ENCODE results near the gene UNC93A.

DNA sequence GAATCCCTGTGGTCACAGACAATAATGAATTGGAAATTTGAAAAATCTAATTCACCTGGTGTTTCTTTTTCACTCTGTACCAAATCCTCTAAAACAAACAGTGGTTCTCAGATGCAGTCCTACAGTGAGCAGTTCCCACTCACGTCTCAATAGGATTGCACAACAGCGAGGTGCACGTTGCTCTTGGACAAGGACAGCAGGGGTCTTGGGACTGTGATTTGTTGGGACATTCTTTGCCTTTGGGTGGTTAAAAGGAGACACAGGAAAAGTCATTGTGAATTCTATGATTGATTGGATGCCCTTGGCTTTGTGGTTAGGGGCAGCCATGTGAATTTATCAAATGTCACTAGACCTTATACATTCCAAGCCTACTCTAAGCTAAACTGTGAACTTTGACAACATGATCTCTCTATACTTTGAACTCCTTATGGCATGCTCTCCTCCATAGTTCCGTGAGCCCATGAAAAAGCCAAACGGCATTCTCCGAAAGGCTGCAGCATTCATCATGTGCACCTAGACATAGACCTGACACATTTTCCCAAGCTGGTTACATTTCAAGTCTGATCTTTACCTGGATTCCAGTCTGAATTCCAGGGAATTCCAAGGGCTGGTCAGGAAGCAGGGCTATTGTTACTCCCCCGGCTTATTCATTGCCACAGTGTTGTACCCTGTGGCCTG, 647 bp downstream of the UNC93A start:
- TF ChIP-seq, protein P1, sequence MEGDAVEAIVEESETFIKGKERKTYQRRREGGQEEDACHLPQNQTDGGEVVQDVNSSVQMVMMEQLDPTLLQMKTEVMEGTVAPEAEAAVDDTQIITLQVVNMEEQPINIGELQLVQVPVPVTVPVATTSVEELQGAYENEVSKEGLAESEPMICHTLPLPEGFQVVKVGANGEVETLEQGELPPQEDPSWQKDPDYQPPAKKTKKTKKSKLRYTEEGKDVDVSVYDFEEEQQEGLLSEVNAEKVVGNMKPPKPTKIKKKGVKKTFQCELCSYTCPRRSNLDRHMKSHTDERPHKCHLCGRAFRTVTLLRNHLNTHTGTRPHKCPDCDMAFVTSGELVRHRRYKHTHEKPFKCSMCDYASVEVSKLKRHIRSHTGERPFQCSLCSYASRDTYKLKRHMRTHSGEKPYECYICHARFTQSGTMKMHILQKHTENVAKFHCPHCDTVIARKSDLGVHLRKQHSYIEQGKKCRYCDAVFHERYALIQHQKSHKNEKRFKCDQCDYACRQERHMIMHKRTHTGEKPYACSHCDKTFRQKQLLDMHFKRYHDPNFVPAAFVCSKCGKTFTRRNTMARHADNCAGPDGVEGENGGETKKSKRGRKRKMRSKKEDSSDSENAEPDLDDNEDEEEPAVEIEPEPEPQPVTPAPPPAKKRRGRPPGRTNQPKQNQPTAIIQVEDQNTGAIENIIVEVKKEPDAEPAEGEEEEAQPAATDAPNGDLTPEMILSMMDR (IDR thresholded peaks at IDR 0.05): no peak
- TF ChIP-seq POLR2A (IDR thresholded peaks at IDR 0.05): no peak
